Dedifferentiated amniotic fluid mesenchymal stem cell (primary cell): ENCODE measurements around the gene ARHGAP26.
A peak's percentile ranks its signal among the peaks of the same experiment; 100 is the strongest.

Source experiments
- DNase-seq: peaks from one replicate; pipeline ENCODE4 v3.0.0-alpha.2; 2016; ENCODE audit errors: extremely low spot score

Gene ARHGAP26

GRCh38 chr5:143239882-143240518 is 469.8 kb downstream of the ARHGAP26 start:
- DNase-seq, result no peak

- no peak for DNase-seq
Observed at GRCh38 chr5:143241892-143242291, 471.7 kb downstream of the ARHGAP26 start.

GRCh38 chr5:143243103-143243502 is 472.9 kb downstream of the ARHGAP26 start:
- no peak for DNase-seq

GRCh38 chr5:143244000-143244736 is 474.0 kb downstream of the ARHGAP26 start:
- peak; percentile 99 for DNase-seq

- no peak for DNase-seq
Observed at GRCh38 chr5:143244990-143245389, 474.8 kb downstream of the ARHGAP26 start.

GRCh38 chr5:143245929-143246561 is 475.9 kb downstream of the ARHGAP26 start:
- DNase-seq, result peak; percentile 87

GRCh38 chr5:143247134-143247815 is 477.1 kb downstream of the ARHGAP26 start:
- DNase-seq, result no peak

- peak; percentile 48 for DNase-seq
Observed at GRCh38 chr5:143248391-143248790, 478.2 kb downstream of the ARHGAP26 start.

GRCh38 chr5:143248822-143249579 is 478.8 kb downstream of the ARHGAP26 start:
- peak; percentile 71 for DNase-seq

- DNase-seq, result no peak
Observed at GRCh38 chr5:143249851-143250250, 479.7 kb downstream of the ARHGAP26 start.

GRCh38 chr5:143251190-143251589 is 481.0 kb downstream of the ARHGAP26 start:
- DNase-seq, result no peak

- DNase-seq, result no peak
Observed at GRCh38 chr5:143251946-143252345, 481.8 kb downstream of the ARHGAP26 start.

- DNase-seq, result no peak
Observed at GRCh38 chr5:143254819-143255218, 484.6 kb downstream of the ARHGAP26 start.

GRCh38 chr5:143258559-143259253 is 488.5 kb downstream of the ARHGAP26 start:
- DNase-seq, result no peak

GRCh38 chr5:143259254-143259605 is 489.1 kb downstream of the ARHGAP26 start:
- DNase-seq, result no peak

GRCh38 chr5:143261748-143262392 is 491.7 kb downstream of the ARHGAP26 start:
- DNase-seq, result peak; percentile 16

GRCh38 chr5:143262393-143263174 is 492.4 kb downstream of the ARHGAP26 start:
- peak; percentile 72 for DNase-seq

GRCh38 chr5:143263272-143263810 is 493.2 kb downstream of the ARHGAP26 start:
- no peak for DNase-seq

- no peak for DNase-seq
Observed at GRCh38 chr5:143265995-143266394, 495.8 kb downstream of the ARHGAP26 start.
